ENCODE data around the gene PRKAR1A. TPM values are rescaled to one million over a fixed set of nuclear protein-coding genes. Genes with fewer than 3 reads are reported as not detected.
A peak's percentile ranks its signal among the peaks of the same experiment; 100 is the strongest.

PRKAR1A gene
- total and polyA plus RNA-seq, 9 donors = 137 to 501 (median 375) TPM

DNA sequence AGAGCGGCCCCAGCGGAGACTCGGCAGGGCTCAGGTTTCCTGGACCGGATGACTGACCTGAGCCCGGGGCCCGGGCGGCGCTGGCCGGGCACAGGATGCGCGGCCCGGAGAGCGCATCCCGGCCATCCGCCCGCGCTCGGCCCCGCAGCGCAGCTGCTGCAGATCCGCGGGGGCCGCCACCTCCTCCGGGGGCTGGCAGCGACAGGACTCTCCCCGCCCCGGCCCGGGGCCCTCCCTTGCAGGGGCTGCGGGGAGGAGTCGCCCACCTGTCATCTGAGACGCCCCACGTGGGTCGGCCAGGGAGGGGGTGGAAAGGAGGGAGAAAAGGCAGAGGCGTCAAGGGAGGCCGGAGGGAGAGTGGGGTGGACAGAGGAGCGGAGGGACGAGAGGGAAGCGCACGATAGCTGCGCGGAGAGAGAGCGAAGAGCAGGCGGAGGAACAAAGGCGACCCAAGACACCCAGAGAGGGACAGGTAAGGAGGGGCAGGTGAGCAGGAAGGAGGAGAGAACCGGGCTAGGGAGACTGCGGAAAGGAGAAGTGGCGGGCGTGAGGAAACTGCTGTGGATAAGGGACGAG is 471 bp upstream of the PRKAR1A start:
- H3K4me3 ChIP-seq = peak overlapping the region; percentile 87
- peak; percentile 91 to 95 (median 93) for DNase-seq
- TF ChIP-seq, protein P1, sequence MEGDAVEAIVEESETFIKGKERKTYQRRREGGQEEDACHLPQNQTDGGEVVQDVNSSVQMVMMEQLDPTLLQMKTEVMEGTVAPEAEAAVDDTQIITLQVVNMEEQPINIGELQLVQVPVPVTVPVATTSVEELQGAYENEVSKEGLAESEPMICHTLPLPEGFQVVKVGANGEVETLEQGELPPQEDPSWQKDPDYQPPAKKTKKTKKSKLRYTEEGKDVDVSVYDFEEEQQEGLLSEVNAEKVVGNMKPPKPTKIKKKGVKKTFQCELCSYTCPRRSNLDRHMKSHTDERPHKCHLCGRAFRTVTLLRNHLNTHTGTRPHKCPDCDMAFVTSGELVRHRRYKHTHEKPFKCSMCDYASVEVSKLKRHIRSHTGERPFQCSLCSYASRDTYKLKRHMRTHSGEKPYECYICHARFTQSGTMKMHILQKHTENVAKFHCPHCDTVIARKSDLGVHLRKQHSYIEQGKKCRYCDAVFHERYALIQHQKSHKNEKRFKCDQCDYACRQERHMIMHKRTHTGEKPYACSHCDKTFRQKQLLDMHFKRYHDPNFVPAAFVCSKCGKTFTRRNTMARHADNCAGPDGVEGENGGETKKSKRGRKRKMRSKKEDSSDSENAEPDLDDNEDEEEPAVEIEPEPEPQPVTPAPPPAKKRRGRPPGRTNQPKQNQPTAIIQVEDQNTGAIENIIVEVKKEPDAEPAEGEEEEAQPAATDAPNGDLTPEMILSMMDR (IDR thresholded peaks at IDR 0.05) = peak in 1 of 3 donors; percentile 4
- TF ChIP-seq EP300 (IDR thresholded peaks at IDR 0.05) = peak; percentile 1
- TF ChIP-seq POLR2A (IDR thresholded peaks at IDR 0.05) = no peak
- intact Hi-C loops (cut with DNase I) = loop anchor here in 2 of 4 donors (5.0 kb wide), 2 partner anchors 44 to 54 kb away; partner anchors contain the start of gene WIPI1 (in 1 of the 2)
- no peaks in the 10 kb centered on the region for H3K36me3 ChIP-seq
- H3K27me3 ChIP-seq = no peaks in the 10 kb centered on the region
- 0 to 1% (median 0%) methylated on average over 44 to 48 of the region's 49 CpGs for WGBS, 3 donors
- peak overlapping the region; percentile 92 to 99 for H3K27ac ChIP-seq
- no peaks in the 10 kb centered on the region for H3K9me3 ChIP-seq
- peaks cover 5% of the 10 kb centered on the region for H3K4me1 ChIP-seq (ENCODE audit: insufficient read depth)

DNA sequence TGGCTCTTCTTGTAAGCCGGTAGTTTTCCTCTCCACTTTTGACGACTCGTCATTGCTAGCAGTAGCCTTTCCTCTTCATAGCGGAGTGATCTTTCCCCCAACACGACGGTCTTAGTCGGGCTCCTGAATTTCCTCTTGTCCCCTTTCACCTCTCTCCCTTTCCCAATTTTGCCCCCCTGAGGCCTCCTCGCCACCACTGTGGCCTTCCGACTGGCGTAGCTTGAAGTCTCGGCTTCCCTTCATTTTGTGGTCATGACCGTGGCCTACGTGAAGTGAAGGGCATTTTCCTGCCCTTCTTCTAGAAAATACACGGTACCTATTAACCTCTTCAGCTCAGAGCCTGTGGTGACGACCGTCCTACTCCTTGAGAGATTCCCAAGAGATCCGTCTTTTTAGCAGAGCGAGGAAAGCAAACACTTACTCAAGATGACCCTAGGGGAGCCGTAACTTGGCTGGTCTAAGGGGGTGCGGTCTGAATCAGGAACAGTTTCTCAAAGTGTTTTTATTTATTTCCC is 787 bp downstream of the PRKAR1A start:
- TF ChIP-seq EP300 (IDR thresholded peaks at IDR 0.05) (no peak), POLR2A (IDR thresholded peaks at IDR 0.05) (no peak)
- TF ChIP-seq, protein P1 (IDR thresholded peaks at IDR 0.05) = no peak
- Histone ChIP-seq H3K4me1 (ENCODE audit: insufficient read depth) (peaks cover 7% of the 10 kb centered on the region), H3K9me3 (no peaks in the 10 kb centered on the region), H3K4me3 (peak overlapping the region; percentile 87), H3K27me3 (no peaks in the 10 kb centered on the region), H3K27ac (peak overlapping the region; percentile 92 to 99), H3K36me3 (no peaks in the 10 kb centered on the region)
- peak in 1 of 5 donors; percentile 52 for DNase-seq
- intact Hi-C loops (cut with DNase I) = loop anchor here in 2 of 4 donors (5.0 kb wide), 2 partner anchors 46 to 56 kb away; partner anchors contain the start of gene WIPI1 (in 1 of the 2)
- WGBS, 3 donors = 0% methylated on average over 20 of the region's 20 CpGs

DNA sequence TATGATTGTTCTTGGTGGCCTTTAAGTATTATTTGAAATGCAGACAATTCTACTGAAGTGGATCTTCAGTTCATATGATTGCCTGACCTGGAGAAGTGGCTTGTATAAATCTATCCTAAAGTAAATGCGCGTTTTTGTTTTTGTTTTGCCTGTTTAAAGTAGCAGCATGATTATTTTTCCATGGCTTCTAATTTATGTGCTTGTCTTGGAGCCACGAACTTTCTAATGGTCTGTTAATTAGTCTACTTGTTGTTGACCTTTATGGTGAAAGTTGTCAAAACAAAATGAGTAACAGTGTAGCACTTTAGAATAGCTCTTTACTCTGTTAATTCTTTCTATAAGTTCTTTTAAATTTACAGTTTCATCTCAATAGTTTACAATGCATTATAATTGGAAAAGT is 1.7 kb downstream of the PRKAR1A start:
- Histone ChIP-seq H3K4me3 (peak overlapping the region; percentile 87), H3K9me3 (no peaks in the 10 kb centered on the region), H3K27ac (peak overlapping the region in 1 of 2 donors; percentile 99), H3K36me3 (no peaks in the 10 kb centered on the region), H3K4me1 (ENCODE audit: insufficient read depth) (peaks cover 9% of the 10 kb centered on the region), H3K27me3 (no peaks in the 10 kb centered on the region)
- TF ChIP-seq POLR2A (IDR thresholded peaks at IDR 0.05) (no peak), EP300 (IDR thresholded peaks at IDR 0.05) (no peak)
- TF ChIP-seq, protein P1 (IDR thresholded peaks at IDR 0.05) = no peak
- 1 to 4% (median 1%) methylated on average over 3 of the region's 3 CpGs for WGBS, 3 donors
- intact Hi-C loops (cut with DNase I) = loop anchor here in 2 of 4 donors (5.0 kb wide), 2 partner anchors 47 to 57 kb away; partner anchors contain the start of gene WIPI1 (in 1 of the 2)
- DNase-seq = no peak

DNA sequence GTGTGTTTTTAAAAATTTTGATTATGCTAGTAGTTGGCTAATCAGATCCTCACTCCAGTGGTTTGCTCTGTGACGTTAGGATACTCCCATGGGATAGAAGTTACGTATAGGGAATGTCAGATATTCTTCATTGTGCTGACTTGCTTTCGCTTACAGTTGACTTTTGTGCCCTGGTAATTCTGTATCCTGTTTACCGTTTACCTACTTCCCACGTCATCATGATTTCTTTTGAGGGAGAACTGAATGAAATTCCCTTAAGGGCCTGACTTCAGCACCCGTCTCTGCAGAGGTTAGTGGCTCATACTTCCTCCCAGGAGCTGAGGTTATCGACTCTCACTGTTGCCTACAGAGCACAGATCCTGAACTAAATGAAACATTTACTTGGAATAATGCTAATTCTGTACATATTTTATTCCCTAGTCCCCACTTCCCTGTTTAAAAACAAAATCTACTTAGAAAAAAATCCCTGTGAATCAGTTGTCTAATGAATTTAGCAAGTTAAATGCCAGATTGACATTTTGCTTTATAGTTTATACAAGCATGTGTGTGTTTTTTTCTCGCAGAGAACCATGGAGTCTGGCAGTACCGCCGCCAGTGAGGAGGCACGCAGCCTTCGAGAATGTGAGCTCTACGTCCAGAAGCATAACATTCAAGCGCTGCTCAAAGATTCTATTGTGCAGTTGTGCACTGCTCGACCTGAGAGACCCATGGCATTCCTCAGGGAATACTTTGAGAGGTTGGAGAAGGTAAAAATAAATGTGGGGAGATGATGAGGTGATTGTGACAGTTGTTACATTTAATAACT is 2.8 kb downstream of the PRKAR1A start:
- Histone ChIP-seq H3K36me3 (no peaks in the 10 kb centered on the region), H3K27ac (no peak overlapping the region), H3K4me3 (no peak overlapping the region), H3K9me3 (no peaks in the 10 kb centered on the region), H3K27me3 (no peaks in the 10 kb centered on the region), H3K4me1 (ENCODE audit: insufficient read depth) (peaks cover 10% of the 10 kb centered on the region)
- no peak for DNase-seq
- 12 to 28% (median 13%) methylated on average over 15 of the region's 15 CpGs for WGBS, 3 donors
- intact Hi-C loops (cut with DNase I) = loop anchor here in 2 of 4 donors (5.0 kb wide), 2 partner anchors 48 to 58 kb away; partner anchors contain the start of gene WIPI1 (in 1 of the 2)
- no peak for TF ChIP-seq POLR2A (IDR thresholded peaks at IDR 0.05)
- TF ChIP-seq EP300 (IDR thresholded peaks at IDR 0.05) = no peak
- TF ChIP-seq, protein P1 (IDR thresholded peaks at IDR 0.05) = no peak
